ENCODE data around the gene AP2B1.

DNA sequence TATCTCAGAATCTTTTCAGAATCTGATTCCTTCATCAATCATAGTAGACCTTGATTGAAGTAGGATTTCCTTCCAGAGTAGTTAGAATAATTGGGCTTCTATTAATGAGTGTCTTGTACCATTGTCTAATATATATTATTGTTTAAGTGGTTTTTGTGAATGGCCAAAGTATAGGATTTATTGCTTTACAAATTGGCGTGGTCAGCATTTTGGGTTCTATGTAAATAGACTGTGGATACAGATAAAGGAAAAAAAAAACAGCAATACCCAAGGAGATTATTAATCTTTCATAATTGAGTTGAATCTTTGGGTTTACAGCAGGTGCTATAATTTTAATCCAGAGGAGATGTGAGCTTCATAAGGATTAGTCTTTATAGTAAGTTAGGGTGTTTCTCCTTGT lies 64.3 kb downstream of the AP2B1 start:
- TF ChIP-seq CTCF (IDR thresholded peaks at IDR 0.05) (no peak), POLR2A (IDR thresholded peaks at IDR 0.05) (no peak)

All from heart left ventricle (tissue), 13 donors.